Islet of Langerhans (tissue), 1 donor: Measurements from ENCODE around the gene CTNNA3.

Source experiments
- FAIRE-seq: peaks from one replicate; lab custom pipeline; 2011; peaks lifted over from hg19 to GRCh38; lab: Jason Lieb, UNC

The CTNNA3 gene

DNA sequence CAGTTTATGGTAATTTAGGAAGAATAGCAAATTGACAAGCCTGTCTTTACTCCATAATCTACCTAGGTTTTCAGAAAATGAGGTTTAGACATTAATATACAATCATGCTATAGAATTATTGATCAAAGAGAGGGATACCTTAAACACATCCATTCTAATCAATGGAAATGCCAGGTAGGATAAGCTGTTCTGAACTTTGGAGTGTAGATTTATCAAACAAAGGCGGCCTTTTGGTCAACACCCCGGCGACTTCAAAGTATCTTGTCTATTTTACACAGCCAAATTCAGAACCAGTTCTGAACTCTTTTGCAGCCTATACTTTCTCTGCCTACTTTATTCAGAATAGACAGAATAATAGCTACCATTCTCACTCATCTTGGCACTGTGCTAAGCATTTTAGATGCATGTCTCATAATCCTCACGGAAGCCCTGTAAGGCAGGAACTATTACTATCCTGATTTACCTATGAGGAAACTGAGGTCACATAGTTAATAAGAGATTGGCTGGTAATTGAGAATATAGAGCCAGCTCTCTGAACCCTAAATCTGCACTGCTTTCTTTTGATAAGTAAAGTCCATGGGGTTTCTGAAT lies 1412.0 kb downstream of the CTNNA3 start:
- FAIRE-seq: no peak

DNA sequence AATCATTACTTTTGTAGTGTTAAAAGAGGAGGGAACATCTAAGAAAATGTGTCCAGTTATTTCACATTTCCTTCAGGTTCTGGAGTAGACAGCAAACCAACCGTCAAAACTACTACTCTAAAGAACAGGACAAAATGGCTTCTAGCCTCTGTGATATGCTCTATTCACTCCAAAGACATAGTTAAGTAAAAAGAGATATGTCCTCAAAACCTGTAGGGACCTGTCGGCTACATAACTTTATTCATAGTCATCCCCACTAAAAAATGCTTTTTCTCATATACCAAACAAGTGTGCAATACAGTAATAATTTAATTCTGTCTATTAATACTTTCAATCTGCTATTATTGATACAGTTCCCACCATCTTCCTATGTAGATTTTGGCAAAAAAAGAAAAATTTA lies 1412.9 kb downstream of the CTNNA3 start:
- FAIRE-seq: no peak

GRCh38 chr10:66281327-66281726 lies 1414.7 kb downstream of the CTNNA3 start:
- FAIRE-seq: no peak

GRCh38 chr10:66277481-66277880 lies 1418.5 kb downstream of the CTNNA3 start:
- no peak for FAIRE-seq

- no peak for FAIRE-seq
Observed at GRCh38 chr10:66273966-66274519, 1422.0 kb downstream of the CTNNA3 start.

- FAIRE-seq: no peak
Observed at GRCh38 chr10:66265398-66265797, 1430.6 kb downstream of the CTNNA3 start.

DNA sequence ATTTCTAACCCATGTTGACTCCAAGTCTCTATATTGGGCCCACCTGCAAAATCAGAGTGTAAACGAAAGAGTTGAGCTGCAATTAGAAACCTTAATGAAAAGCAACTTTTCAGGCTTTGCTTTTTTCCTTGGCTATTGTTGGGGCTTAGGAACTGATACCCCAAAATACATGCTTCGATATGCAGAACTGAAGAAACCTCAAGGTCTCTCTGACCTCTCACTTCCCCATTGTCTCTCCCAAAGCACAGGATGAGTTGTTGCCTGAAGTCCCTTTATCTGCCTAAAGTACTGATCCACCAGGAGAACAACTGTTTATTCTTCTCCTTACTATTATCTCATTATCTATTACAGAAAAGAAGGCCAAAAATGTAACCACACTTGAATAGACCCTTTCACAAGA lies 1436.2 kb downstream of the CTNNA3 start:
- FAIRE-seq: no peak

DNA sequence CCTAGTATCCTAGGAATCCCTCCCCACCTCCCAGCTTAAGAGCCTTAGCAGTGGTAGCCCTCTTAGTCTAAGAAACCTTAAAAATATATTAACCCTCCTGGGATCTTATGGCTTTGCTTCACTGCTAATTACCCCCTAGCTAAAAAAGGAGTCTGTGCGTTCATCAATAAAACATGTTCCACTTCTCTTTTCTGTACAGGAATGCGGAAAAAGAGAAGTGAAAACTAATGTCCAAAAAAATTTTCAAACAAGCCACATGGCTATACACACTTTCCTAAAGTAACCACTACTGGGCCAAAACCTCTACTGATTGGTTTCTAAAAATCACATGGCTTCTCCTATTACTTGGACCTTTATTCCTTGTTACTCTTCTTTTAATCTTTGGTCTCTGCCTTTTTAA lies 1437.3 kb downstream of the CTNNA3 start:
- FAIRE-seq: no peak

- FAIRE-seq: no peak
Observed at GRCh38 chr10:66257801-66258200, 1438.2 kb downstream of the CTNNA3 start.

- no peak for FAIRE-seq
Observed at GRCh38 chr10:66252986-66253385, 1443.0 kb downstream of the CTNNA3 start.

- no peak for FAIRE-seq
Observed at GRCh38 chr10:66246177-66246576, 1449.8 kb downstream of the CTNNA3 start.

DNA sequence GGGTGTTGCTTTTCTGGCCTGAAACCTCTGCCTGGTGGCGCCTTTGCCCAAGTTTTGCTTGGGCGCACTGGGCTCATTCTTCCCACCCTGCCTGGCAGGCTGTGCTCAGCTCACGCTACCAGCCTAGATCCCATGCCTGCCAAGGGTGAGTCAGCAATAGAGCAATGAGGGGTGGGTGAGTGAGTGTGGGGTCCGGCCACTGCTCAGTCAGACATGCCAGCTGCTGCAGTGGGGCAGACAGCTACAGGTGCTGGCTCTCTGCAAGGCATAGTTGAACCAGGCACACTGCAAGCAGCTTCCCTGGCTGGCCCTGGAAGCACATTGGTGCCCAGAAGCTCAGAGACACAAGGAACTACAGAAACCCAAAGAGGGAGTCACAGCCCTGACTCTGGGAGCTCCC lies 1451.0 kb downstream of the CTNNA3 start:
- FAIRE-seq: no peak

DNA sequence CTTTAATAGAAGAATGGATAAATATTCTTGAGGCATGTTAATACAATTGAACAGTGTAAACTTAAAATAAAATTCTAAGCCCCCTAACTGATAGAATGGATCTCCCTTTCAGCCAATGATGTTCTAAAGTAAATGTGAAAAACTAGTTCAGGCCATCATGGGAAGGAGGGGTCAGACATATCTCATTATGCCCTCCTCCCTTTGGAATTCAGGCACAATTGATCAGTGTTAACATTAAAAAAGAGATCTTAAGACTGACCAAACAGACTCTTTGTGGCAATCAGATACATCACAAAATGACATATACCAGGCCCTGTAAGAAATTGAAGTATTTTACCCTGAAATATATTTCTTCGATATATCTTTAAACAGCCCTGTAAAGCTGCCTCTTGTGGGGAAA lies 1453.1 kb downstream of the CTNNA3 start:
- FAIRE-seq: no peak

DNA sequence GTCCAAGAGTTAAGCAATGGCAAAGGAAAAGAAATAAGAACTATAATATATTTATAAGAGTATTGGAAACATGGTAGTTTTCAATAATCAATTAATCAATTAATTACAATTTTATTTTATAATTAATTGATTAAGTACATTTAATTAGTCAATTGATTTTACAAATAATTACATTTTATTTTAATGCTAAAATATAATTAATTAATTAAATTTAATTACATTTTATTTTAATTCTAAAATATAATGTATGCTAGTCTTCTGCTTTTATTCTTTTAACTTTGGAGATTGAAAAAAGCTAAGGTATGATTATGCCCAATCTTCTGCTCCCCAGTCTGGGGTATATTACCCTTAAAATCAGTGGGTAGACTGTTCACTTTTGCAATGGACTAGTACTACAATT lies 1456.9 kb downstream of the CTNNA3 start:
- FAIRE-seq: no peak

- FAIRE-seq: no peak
Observed at GRCh38 chr10:66238343-66238742, 1457.7 kb downstream of the CTNNA3 start.

DNA sequence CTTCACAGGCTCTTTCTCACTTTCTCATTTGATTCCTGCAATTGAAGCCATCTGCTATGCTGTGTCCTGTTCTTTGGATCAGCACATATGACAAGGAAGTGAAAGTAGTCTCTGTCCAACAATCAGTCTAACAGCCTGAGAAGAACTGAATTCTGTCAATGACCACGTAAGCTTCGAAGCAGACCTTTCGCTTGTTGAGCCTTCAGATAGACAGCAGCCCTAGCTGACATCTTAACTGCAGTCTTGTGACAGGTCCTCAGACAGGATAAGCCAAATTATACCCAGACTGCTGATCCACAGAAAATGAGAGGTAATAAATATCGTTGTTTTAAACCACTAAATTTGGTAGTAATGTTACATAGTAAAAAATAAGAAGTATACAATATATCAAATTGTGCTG lies 1461.1 kb downstream of the CTNNA3 start:
- no peak for FAIRE-seq

- no peak for FAIRE-seq
Observed at GRCh38 chr10:66228887-66229286, 1467.1 kb downstream of the CTNNA3 start.

GRCh38 chr10:66223656-66224055 lies 1472.3 kb downstream of the CTNNA3 start:
- FAIRE-seq: no peak

DNA sequence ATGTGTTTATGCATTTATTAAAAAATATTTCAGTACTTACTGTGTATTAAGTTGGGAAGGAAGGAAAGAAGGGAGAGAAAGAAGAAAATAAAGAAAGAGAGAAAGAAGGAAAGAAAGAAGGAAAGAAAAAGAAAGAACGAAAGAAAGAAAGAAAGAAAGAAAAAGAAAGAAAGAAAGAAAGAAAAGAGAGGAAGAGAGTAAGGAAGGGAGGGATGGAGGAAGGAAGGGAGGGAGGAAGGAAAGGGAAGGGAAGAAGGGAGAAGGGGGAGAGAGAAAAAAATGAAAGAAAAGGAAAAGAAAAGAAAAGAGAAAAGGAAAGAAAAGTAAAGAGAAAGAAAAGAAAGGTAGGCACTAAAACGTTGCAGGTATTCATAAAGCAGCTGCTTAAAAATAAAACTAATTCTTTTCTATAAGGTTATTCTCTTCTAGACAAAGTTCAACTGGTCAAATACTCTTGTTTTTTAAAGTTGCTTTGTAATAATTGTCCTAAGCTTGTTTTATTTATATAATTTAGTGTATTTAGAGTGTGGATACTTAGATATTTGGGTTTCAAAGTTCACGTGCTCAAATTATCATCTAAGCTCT lies 1473.4 kb downstream of the CTNNA3 start:
- no peak for FAIRE-seq

- FAIRE-seq: no peak
Observed at GRCh38 chr10:66218981-66219587, 1476.9 kb downstream of the CTNNA3 start.

- no peak for FAIRE-seq
Observed at GRCh38 chr10:66218289-66218688, 1477.7 kb downstream of the CTNNA3 start.

GRCh38 chr10:66215920-66216319 lies 1480.1 kb downstream of the CTNNA3 start:
- no peak for FAIRE-seq

GRCh38 chr10:66214721-66215404 lies 1481.1 kb downstream of the CTNNA3 start:
- no peak for FAIRE-seq
